Measurements from ENCODE around the gene DTNBP1.
"Not testable (repeated sequence)": the region's sequence is repeated elsewhere in the genome, so short reads cannot be mapped to it uniquely, and the experiment has no call there.

DTNBP1 gene

GRCh38 chr6:15668918-15669317 lies 6.1 kb upstream of the DTNBP1 start:
- no peak for DNase-seq (ENCODE audit: low read depth in 1 of 2, low spot score in 1 of 2)

GRCh38 chr6:15666896-15667295 lies 4.1 kb upstream of the DTNBP1 start:
- DNase-seq (ENCODE audit: low read depth in 1 of 2, low spot score in 1 of 2) = not testable (repeated sequence)

- no peak for DNase-seq (ENCODE audit: low read depth in 1 of 2, low spot score in 1 of 2)
These were observed 2.4 kb upstream of the DTNBP1 start for GRCh38 chr6:15665237-15665636.

- no peak for DNase-seq (ENCODE audit: low read depth in 1 of 2, low spot score in 1 of 2)
These were observed 473 bp upstream of the DTNBP1 start for GRCh38 chr6:15663130-15663871.

GRCh38 chr6:15661853-15662325 lies 939 bp downstream of the DTNBP1 start:
- DNase-seq (ENCODE audit: low read depth in 1 of 2, low spot score in 1 of 2) = no peak

- no peak for DNase-seq (ENCODE audit: low read depth in 1 of 2, low spot score in 1 of 2)
These were observed 3.6 kb downstream of the DTNBP1 start for GRCh38 chr6:15659181-15659580.

GRCh38 chr6:15658181-15658744 lies 4.6 kb downstream of the DTNBP1 start:
- DNase-seq (ENCODE audit: low read depth in 1 of 2, low spot score in 1 of 2) = no peak

- no peak for DNase-seq (ENCODE audit: low read depth in 1 of 2, low spot score in 1 of 2)
These were observed 5.5 kb downstream of the DTNBP1 start for GRCh38 chr6:15657290-15657689.

GRCh38 chr6:15656145-15656544 lies 6.7 kb downstream of the DTNBP1 start:
- DNase-seq (ENCODE audit: low read depth in 1 of 2, low spot score in 1 of 2) = no peak

GRCh38 chr6:15654250-15654649 lies 8.6 kb downstream of the DTNBP1 start:
- DNase-seq (ENCODE audit: low read depth in 1 of 2, low spot score in 1 of 2) = no peak

GRCh38 chr6:15653581-15653980 lies 9.2 kb downstream of the DTNBP1 start:
- no peak for DNase-seq (ENCODE audit: low read depth in 1 of 2, low spot score in 1 of 2)

GRCh38 chr6:15650004-15650559 lies 12.7 kb downstream of the DTNBP1 start:
- DNase-seq (ENCODE audit: low read depth in 1 of 2, low spot score in 1 of 2) = not testable (repeated sequence)

GRCh38 chr6:15644904-15645303 lies 17.9 kb downstream of the DTNBP1 start:
- no peak for DNase-seq (ENCODE audit: low read depth in 1 of 2, low spot score in 1 of 2)

- no peak for DNase-seq (ENCODE audit: low read depth in 1 of 2, low spot score in 1 of 2)
These were observed 19.3 kb downstream of the DTNBP1 start for GRCh38 chr6:15643542-15643941.

- DNase-seq (ENCODE audit: low read depth in 1 of 2, low spot score in 1 of 2) = no peak
These were observed 20.6 kb downstream of the DTNBP1 start for GRCh38 chr6:15642276-15642675.

- no peak for DNase-seq (ENCODE audit: low read depth in 1 of 2, low spot score in 1 of 2)
These were observed 24.5 kb downstream of the DTNBP1 start for GRCh38 chr6:15638373-15638772.

GRCh38 chr6:15631432-15631831 lies 31.4 kb downstream of the DTNBP1 start:
- DNase-seq (ENCODE audit: low read depth in 1 of 2, low spot score in 1 of 2) = no peak

- DNase-seq (ENCODE audit: low read depth in 1 of 2, low spot score in 1 of 2) = no peak
These were observed 32.6 kb downstream of the DTNBP1 start for GRCh38 chr6:15630202-15630601.

GRCh38 chr6:15629487-15629886 lies 33.3 kb downstream of the DTNBP1 start:
- no peak for DNase-seq (ENCODE audit: low read depth in 1 of 2, low spot score in 1 of 2)

GRCh38 chr6:15628499-15629131 lies 34.2 kb downstream of the DTNBP1 start:
- DNase-seq (ENCODE audit: low read depth in 1 of 2, low spot score in 1 of 2) = peak in 1 of 2 donors; percentile 50

- DNase-seq (ENCODE audit: low read depth in 1 of 2, low spot score in 1 of 2) = no peak
These were observed 35.0 kb downstream of the DTNBP1 start for GRCh38 chr6:15627821-15628220.

Data from activated CD4-positive, alpha-beta T cell treated with anti-CD3 and anti-CD28 coated beads, Interleukin-2, amount 50 U/mL, for 24 hours (primary cell).